Astrocyte (in vitro differentiated cells and primary cell): ENCODE results near the gene AP2S1. TPM values are rescaled to one million over a fixed set of nuclear protein-coding genes. Genes with fewer than 3 reads are reported as not detected.
"Not testable (repeated sequence)": the region's sequence is repeated elsewhere in the genome, so short reads cannot be mapped to it uniquely, and the experiment has no call there.

ENCODE experiments used
- DNase-seq: peaks from one replicate; pipeline ENCODE4 v3.0.0-alpha.2; 2010; ENCODE audit warnings: low read depth
- FAIRE-seq: peaks from 2 replicates; lab custom pipeline; 2011; peaks lifted over from hg19 to GRCh38; lab: Jason Lieb, UNC
- H2AFZ ChIP-seq: 2 replicates; pipeline ENCODE4 v1.6.0; 2012; ENCODE audit warnings: low read depth, low read length, inconsistent platforms
- H3K27ac ChIP-seq: 2 replicates; pipeline ENCODE4 v1.5.1; 2011; ENCODE audit warnings: low read depth, low read length, inconsistent platforms
- H3K27me3 ChIP-seq: 2 replicates; pipeline ENCODE4 v1.6.0; 2011; ENCODE audit warnings: low read length, inconsistent platforms; ENCODE audit not compliant: insufficient read depth
- H3K36me3 ChIP-seq: 2 replicates; pipeline ENCODE4 v1.5.1; 2011; ENCODE audit warnings: low read length, inconsistent platforms; ENCODE audit not compliant: insufficient read depth
- H3K4me1 ChIP-seq: 2 replicates; pipeline ENCODE4 v1.5.1; 2011; ENCODE audit warnings: low read length, inconsistent platforms; ENCODE audit not compliant: insufficient read depth
- H3K4me2 ChIP-seq: 2 replicates; pipeline ENCODE4 v1.6.0; 2012; ENCODE audit warnings: low read length, inconsistent platforms
- H3K4me3 ChIP-seq: 2 replicates; pipeline ENCODE4 v1.5.1; 2011; ENCODE audit warnings: low read depth, mild to moderate bottlenecking, low read length, inconsistent platforms; ENCODE audit not compliant: insufficient read depth
- H3K79me2 ChIP-seq: 2 replicates; pipeline ENCODE4 v1.6.0; 2012; ENCODE audit warnings: mild to moderate bottlenecking, low read length, inconsistent platforms; ENCODE audit not compliant: insufficient read depth
- H3K9ac ChIP-seq: 2 replicates; pipeline ENCODE4 v1.6.0; 2012; ENCODE audit warnings: mild to moderate bottlenecking, low read length, inconsistent platforms
- H3K9me3 ChIP-seq: 2 replicates; pipeline ENCODE4 v1.5.1; 2012; ENCODE audit warnings: low read depth, mild to moderate bottlenecking, low read length, inconsistent platforms; ENCODE audit not compliant: insufficient read depth
- H4K20me1 ChIP-seq: 2 replicates; pipeline ENCODE4 v1.6.0; 2012; ENCODE audit warnings: low read length, inconsistent platforms; ENCODE audit not compliant: insufficient read depth
- H3K27ac Mint-ChIP-seq: one replicate; pipeline ENCODE4 v1.8.0; 2021; ENCODE audit warnings: mild to moderate bottlenecking, mixed read lengths; ENCODE audit not compliant: unreplicated experiment
- H3K27me3 Mint-ChIP-seq: one replicate; pipeline ENCODE4 v1.8.0; 2021; ENCODE audit warnings: low read depth, mixed read lengths; ENCODE audit not compliant: unreplicated experiment
- H3K36me3 Mint-ChIP-seq: one replicate; pipeline ENCODE4 v1.8.0; 2021; ENCODE audit warnings: low read depth, mixed read lengths; ENCODE audit not compliant: unreplicated experiment
- H3K4me1 Mint-ChIP-seq: one replicate; pipeline ENCODE4 v1.8.0; 2021; ENCODE audit warnings: low read depth, mixed read lengths; ENCODE audit not compliant: unreplicated experiment
- H3K4me3 Mint-ChIP-seq: one replicate; pipeline ENCODE4 v1.8.0; 2021; ENCODE audit warnings: mild to moderate bottlenecking, moderate library complexity, mixed read lengths; ENCODE audit not compliant: unreplicated experiment
- H3K9me3 Mint-ChIP-seq: one replicate; pipeline ENCODE4 v1.8.0; 2021; ENCODE audit warnings: mild to moderate bottlenecking, mixed read lengths; ENCODE audit not compliant: unreplicated experiment
- CTCF ChIP-seq: IDR thresholded peaks from 2 replicates; pipeline ENCODE4 v1.5.1; 2011; ENCODE audit warnings: low read depth, mild to moderate bottlenecking, inconsistent platforms, low read length, moderate library complexity; ENCODE audit not compliant: insufficient read depth
- EZH2 ChIP-seq: IDR thresholded peaks from 2 replicates; pipeline ENCODE4 v1.6.1; 2012; ENCODE audit warnings: mild to moderate bottlenecking, low read length, inconsistent platforms; ENCODE audit not compliant: insufficient read depth
- total RNA-seq: library from RNA; stranded (reverse); gene quantifications from 2 replicates; pipeline ENCODE4 v1.2.1, GENCODE V29; 2021

The AP2S1 gene
- total RNA-seq, 1 donor from 2014 or later = 278 TPM

- H2AFZ ChIP-seq = no peak overlapping the region
- peaks cover 5% of the 10 kb centered on the region for H3K4me1 ChIP-seq
- Mint-ChIP-seq H3K36me3 (no peaks in the 10 kb centered on the region), H3K4me1 (peaks cover 10% of the 10 kb centered on the region), H3K9me3 (peaks cover 2% of the 10 kb centered on the region), H3K27ac (no peak overlapping the region), H3K27me3 (no peaks in the 10 kb centered on the region), H3K4me3 (no peak overlapping the region)
- H3K4me3 ChIP-seq = no peak overlapping the region
- TF ChIP-seq EZH2 (no peak), CTCF (no peak)
- DNase-seq = no peak
- no peaks in the 10 kb centered on the region for H3K27me3 ChIP-seq
- no peak overlapping the region for H3K4me2 ChIP-seq
- no peaks in the 10 kb centered on the region for H4K20me1 ChIP-seq
- H3K27ac ChIP-seq = no peak overlapping the region
- H3K9me3 ChIP-seq = no peaks in the 10 kb centered on the region
- H3K79me2 ChIP-seq = no peaks in the 10 kb centered on the region
- no peak for FAIRE-seq
- H3K36me3 ChIP-seq = no peaks in the 10 kb centered on the region
- H3K9ac ChIP-seq = no peak overlapping the region
Measured at GRCh38 chr19:46824890-46825730, 25.5 kb downstream of the AP2S1 start.

- Histone ChIP-seq H3K4me2 (no peak overlapping the region), H2AFZ (no peak overlapping the region), H3K4me1 (no peaks in the 10 kb centered on the region), H3K79me2 (no peaks in the 10 kb centered on the region), H3K27ac (no peak overlapping the region), H3K9ac (no peak overlapping the region), H3K4me3 (no peak overlapping the region), H3K9me3 (no peaks in the 10 kb centered on the region), H3K36me3 (no peaks in the 10 kb centered on the region), H3K27me3 (no peaks in the 10 kb centered on the region), H4K20me1 (no peaks in the 10 kb centered on the region)
- H3K4me3 Mint-ChIP-seq = no peak overlapping the region
- DNase-seq (no peak), FAIRE-seq (no peak)
- peaks cover 7% of the 10 kb centered on the region for H3K4me1 Mint-ChIP-seq
- no peak overlapping the region for H3K27ac Mint-ChIP-seq
- no peak for TF ChIP-seq CTCF
- TF ChIP-seq EZH2 = no peak
- no peaks in the 10 kb centered on the region for H3K27me3 Mint-ChIP-seq
- H3K36me3 Mint-ChIP-seq = no peaks in the 10 kb centered on the region
- peaks cover 2% of the 10 kb centered on the region for H3K9me3 Mint-ChIP-seq
Measured at GRCh38 chr19:46823049-46823448, 27.6 kb downstream of the AP2S1 start.

GRCh38 chr19:46822410-46822787 lies 28.2 kb downstream of the AP2S1 start:
- H3K27ac ChIP-seq, H3K4me1 Mint-ChIP-seq, H3K9me3 Mint-ChIP-seq, H3K9ac ChIP-seq, H3K4me2 ChIP-seq, H3K4me3 ChIP-seq, H3K36me3 Mint-ChIP-seq, H3K9me3 ChIP-seq, FAIRE-seq, H3K79me2 ChIP-seq, H3K4me3 Mint-ChIP-seq, H3K27me3 Mint-ChIP-seq, H3K27ac Mint-ChIP-seq, H2AFZ ChIP-seq, H3K36me3 ChIP-seq, DNase-seq, H4K20me1 ChIP-seq, H3K27me3 ChIP-seq, H3K4me1 ChIP-seq: not testable (repeated sequence)
